CD4-positive, alpha-beta T cell treated with Interleukin-4 for 1 hour (primary cell): Measurements from ENCODE around the gene CYSTM1.
"Not testable (repeated sequence)": the region's sequence is repeated elsewhere in the genome, so short reads cannot be mapped to it uniquely, and the experiment has no call there.

Source experiments
- DNase-seq, 2 donors: peaks; one replicate each; pipeline ENCODE4 v3.0.0-alpha.2; 2020 to 2022

CYSTM1 gene

DNA sequence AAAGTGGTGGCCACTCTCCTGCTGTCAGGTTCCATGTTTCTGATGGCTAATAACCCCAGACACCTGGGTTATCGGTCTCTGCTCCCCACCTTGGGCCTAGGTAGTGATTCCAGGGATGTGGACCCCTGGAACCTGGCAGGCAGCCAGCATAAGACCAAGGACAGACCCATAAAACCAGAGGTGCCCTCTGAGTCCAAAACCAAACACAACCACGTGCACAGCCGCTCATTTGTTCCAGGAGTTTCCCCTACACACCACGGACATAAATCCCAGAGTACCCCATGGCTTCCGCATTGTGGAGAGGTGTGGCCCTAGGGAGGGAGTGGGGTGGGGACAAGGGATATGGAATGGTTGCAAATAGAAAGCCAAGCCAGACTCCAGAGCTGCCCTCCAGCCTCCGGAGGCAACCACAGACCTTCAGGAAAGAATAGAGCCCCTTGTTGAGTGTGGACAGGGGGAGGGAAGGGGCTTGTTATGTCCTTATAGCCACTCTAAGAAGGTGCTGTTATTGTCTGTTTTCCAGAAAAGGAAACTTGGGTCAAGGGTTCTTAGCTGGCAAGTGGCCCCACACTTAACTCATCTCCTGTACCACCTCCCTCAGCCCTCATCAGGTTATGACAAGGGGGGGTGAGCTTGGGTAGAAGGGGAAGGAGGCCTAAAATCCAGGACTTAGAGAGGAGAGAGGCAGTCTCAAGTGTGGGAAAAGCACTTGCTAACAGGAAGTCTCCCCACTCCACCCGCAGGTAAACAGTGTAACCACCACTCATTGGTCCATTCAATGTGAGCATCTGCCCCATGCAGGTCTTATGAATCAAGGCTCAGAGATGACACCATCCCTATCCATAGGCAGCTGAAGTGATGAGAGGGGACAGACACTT, 23.6 kb upstream of the CYSTM1 start:
- no peak for DNase-seq

DNA sequence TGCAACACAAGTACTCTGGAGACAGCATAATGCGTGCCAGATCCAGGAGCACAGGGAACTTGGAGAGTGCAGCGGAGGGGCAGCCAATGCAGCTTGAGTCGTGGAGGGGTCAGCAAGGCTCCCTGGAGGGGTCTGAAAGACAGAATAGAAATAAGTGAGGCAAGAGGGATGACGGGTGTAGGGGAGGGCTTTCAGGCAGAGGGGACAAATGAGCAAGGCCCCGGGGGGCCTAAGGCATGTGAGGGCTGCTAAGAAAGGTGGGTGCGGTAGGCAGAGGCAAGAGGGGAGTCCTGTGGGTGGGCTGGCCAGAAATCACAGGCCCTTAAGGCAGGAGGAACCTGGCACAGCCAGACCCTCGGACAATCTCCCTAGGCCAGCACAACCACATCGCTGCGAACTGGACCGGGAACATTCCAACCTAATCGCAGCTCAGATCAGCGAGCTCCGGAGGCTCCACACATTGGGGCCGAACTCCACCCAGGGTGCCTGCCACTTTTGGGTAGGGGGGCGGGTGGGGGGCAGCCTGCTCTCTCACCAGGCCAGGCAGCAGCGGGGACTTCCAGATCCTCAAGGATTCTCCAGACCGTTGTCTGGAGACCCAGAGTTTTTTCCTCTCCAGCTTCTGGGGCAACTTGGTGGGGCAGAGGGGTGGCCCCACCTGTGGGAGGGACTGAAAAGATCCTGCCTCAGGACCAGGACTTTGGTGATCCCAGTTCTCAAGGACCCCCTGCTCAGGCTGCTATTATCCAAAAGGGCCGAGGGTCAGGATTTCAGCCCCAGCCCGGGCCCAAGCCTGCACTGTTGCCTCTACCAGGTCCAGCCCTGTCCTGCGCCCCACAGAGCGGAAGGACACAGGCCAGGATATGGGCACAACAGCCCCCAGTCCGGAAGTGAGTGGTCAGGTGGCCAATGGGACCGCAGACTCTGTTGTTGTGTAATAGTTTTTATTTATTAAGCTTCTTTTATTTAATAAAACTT, 22.7 kb upstream of the CYSTM1 start:
- DNase-seq = no peak

DNA sequence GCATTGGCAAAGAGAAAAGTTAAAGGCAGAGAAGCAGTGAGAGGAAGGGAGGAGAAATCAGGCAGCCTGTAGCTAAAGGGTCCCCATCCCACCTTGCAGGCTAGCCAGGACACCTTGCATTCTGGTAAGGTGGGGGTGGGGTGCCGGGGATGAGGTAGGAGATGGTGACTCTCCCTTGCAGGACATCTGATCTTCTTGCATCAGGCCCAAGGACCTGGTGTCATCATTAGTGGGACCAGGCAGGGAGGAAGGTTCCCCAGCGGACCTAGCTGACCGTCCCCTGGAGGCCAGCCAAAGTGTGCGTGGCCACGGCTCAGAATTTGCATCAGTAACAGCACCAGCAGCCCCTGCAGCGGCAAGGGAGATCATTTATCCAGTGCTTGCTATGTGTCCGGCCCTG, 21.7 kb upstream of the CYSTM1 start:
- no peak for DNase-seq

DNA sequence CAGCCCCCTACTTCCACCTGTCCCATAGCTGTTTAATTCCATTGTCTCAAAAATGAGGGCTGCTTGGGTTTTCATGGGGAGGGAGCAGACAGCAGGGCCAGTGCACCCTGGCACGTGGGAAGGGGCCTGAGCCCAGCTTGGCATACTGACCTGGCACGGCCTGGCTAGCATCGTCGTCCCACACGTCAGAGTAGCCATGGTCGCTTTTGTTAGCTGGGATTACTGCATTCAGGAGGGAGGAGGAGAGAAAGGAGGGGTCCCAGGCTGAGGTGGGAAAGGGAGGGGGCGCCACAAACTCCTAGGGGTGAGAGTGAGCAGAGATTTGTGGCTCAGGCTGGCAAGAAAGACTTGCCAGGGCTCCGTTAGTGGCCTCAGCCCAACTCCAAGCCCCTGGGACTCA, 21.1 kb upstream of the CYSTM1 start:
- DNase-seq = no peak

DNA sequence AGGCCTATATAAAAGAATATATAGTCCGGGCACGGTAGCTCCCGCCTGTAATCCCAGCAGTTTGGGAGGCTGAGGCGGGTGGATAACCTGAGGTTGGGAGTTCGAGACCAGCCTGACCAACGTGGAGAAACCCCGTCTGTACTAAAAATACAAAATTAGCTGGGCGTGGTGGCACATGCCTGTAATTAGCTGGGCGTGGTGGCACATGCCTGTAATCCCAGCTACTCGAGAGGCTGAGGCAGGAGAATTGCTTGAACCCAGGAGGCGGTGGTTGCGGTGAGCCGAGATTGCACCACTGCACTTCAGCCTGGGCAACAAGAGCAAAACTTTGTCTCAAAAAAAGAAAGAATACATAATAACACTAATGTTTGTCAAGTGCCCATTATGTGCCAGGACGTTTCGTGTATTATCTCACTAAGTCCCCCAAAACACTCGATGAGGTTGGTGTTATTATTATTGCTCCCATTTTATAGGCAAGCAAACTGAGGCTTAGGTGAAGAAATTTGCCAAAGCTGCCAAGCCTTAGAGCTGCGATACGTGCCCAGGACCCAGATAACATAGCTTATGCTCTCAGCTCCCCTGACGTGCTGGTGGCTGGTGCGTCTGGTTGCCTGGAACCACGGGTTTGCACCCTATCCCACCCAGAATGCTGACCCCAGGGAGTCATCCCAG, 20.1 kb upstream of the CYSTM1 start:
- not testable (repeated sequence) for DNase-seq

DNA sequence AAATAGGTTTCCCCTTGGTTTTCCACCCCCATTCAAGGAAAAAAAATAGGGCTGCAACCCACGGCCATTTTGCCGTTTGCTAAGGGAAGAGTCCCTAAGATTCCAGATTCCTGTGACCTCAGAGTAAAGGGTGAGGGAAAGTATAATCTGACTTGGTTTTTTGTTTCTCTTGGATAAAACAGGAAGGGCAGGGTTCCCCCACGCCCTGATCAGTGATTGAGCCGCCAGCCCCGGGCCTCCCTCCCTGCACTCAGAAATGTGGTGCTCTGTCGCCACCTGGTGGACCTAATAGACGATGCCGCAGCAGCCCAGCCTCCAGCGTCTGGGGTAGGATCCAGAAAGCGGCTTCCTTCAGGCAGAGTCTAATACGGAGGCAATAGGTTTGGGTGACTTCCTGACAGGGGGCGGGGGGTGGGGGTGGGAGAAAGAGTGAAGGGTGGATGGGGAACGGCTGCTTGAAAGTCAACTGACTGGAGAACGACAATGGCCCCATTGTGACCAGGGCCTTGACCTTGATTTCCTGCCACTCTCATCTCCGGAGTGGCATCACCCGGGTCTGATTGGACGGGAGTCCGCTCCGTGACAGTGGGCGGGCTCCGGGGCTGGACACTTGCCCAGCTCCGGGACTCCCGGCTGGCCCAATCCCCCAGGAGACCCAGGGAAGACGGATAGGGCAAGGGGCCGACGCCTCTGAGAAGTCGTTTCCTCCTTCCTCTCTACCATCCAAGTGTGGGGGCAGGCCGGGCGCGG, 17.8 kb upstream of the CYSTM1 start:
- peak; percentile 86 for DNase-seq

DNA sequence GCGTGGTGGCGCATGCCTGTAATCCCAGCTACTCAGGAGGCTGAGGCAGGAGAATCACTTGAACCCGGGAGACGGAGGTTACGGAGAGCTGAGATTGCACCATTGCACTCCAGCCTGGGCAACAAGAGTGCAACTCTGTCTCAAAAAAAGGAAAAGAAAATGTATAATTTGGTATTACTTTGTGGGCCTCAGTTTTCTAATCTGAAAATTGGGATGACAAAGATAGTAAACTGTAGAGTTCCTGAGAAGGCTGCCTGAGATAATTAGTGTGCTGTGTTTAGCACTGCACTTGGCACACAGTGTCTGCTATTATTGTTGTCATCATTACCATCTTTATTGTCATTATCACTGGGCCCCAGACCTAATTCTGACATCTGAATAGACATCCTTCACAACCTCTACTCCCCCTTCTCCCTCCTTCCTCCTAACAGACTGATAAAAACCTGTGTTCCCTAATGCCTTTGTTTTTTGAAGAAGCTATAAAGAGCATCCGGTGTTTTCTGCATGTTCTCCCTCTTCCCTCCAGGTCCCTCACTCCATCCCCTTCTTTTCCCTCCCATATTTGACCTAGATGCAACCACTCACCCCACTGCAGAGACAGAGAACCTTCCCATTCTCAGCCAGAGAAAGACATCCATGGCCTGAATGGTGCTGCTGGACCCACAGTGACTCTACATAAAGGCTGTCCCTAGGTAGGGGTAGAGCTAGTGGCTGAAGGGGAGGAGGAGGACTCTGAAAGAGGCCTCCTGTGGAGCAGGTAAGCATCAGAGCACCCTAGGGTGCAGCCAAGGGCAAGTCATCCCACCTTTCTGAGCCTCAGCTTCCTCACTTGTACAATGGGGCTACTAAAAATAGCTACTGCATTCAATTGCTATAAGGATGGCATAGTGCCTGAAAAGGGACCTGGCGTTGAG, 15.7 kb upstream of the CYSTM1 start:
- DNase-seq = no peak

DNA sequence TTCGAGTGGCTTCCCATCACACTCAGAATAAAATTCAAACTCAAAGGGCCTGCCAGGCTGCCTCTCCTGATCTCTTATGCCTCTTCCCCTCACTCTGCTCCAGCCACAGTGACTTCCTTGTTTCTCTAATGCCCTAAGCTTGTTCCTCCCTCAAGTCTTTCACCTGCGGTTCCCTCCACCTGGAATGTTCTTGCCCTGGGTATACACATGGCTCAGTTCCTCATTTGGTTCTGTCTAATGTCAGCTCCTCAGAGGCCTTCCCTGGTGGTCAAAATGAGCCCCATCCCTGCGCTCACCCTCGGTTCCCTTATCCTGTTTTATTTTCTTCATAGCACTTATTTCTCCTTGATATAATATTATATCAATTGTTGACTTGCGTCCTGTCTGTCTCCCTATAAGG, 12.7 kb upstream of the CYSTM1 start:
- no peak for DNase-seq

DNA sequence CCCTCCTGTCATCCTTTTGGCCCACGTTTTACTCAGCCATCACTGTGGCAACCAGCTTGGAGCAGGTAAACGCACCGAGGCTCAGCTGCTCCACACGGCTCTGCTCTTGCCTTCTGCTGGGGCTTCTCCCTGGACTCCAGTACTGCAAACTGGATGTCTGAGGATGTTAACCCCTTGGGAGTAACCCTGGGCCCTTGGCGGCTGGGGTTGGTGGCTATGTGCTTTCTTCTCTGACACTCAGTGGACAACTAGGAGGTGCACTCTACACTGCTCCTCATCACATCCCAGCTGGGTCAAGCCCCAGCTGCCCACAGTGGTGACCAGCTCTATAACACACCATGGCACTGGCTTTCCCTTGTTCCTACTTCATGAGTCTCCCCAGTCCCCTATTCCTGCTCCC, 12.2 kb upstream of the CYSTM1 start:
- DNase-seq = no peak

DNA sequence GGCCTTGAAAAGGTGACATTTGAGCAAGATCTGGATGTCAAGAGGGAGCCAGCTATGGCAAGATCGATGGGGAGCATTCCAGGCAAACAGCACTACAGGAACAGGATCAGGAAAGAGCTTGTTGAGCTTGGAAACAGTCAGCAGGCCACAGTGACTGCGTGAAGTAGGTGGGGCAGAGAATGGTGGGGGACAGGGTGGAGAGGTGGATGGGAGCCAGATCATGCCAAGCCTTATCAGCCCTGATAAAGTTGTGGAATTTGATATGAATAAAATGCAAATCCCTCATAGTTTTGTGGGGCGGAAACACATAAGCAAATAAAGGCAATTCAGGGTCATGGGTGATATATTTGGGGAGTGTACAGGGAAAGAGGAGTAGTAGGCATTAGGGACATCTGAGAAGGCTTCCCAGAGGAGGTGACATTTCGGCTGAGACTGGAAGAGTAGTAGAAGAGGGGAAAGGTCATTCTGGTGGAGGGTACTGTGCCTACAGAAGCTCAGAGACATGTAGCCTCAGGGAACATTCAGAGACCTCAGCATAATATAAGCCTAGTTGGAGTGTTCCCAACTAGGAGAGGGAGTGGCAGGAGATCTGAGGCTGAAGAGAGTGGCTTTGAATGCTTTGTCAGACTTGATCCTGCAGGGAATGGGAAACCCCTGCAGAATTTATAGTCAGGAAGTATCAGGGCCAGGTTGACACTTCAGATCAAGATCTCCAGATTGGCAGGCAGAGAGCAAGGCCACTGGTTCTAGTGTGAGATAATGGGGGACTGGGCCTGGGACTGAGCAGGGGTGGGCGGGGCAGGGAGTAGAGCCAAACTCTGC, 9.7 kb upstream of the CYSTM1 start:
- no peak for DNase-seq

DNA sequence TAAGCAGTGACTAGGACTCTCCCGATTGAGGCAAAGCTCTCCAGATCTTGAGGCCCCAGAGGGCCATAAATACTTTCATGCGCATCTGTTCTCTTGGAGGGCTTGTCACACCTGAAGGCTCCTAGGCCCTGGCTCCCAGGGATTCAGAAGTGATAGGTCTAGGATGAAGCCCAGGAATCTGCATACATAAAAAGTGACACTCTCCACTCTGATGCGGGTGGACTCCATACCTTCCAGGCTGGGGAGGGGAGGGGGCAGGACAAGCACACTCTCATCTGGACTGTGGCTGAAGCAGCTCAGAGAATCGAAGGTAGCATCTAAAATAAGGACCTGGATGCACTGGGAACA, 9.1 kb upstream of the CYSTM1 start:
- DNase-seq = no peak

DNA sequence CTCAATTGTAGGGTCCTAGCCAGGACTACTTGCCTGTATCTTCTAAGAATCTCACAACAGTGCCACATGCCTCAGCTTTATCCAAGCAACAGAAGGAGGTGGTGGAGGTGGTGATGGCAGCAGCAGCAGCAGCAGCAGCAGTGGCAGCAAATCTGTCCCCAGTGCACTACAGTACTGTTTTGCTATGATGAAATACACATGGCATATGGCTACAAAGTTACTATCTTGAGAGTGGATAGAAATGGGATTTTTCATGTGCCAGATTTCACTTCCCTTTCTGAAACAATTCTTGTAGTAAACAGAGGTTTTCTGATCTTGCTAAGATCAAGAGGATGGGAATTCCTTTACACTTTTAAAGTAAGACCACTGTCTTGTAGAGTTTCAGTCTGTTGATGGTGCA, 8.1 kb upstream of the CYSTM1 start:
- no peak for DNase-seq

DNA sequence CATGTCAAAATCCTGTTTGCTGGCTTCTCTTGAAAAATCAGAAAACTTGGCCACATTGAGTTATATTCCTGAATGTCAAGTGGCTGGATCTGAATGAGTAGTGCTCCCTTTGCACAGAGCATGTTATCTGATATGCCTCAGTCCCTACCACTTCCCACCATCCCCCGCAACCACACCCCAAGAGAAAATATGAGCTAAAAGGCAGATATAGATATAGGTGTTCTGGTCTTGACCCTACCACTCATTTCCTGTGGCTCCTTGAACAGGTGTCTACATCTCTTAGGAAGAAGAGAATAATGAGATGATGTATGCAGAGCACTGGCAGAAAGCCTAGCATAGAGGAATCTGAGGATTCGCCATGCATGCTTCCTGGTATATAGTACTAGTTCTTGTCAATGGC, 6.6 kb upstream of the CYSTM1 start:
- DNase-seq = no peak

DNA sequence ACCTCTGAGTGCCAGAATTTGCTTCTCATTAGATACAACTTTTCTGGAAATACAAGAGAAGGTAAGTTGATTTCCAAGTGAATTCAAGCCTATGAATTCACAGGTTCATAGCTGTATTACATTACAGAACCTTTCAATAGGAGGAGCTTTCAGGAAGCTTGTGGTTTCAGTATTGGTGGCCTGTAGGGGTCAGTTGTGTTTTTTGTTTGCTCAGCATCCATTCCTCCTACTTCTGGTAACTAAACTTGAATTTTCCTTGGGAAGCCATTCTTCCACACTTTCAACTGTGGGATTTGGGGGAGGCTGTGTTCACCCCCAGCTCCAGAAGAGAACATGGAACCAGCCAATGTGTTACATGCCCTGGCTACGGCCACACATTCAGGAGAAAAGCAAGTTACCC, 5.6 kb upstream of the CYSTM1 start:
- no peak for DNase-seq

DNA sequence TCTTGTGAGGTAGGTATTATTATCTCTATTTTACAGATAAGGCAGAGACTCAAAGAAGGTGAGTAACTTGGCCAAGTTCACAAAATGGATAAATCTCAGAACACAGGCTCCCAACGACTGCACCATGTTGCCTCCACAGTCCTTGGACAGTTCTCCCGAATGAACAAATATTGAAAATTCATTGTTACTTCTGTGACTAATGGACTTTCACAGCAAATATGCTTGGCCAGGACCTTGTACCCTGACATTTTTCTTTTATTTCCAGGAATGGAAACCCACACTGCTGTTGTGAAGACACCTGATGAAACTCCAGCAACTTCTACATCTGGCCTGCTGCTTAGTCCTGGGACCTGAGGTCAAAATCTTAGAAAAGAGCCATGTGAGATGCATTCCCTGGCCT, 2.5 kb upstream of the CYSTM1 start:
- no peak for DNase-seq

DNA sequence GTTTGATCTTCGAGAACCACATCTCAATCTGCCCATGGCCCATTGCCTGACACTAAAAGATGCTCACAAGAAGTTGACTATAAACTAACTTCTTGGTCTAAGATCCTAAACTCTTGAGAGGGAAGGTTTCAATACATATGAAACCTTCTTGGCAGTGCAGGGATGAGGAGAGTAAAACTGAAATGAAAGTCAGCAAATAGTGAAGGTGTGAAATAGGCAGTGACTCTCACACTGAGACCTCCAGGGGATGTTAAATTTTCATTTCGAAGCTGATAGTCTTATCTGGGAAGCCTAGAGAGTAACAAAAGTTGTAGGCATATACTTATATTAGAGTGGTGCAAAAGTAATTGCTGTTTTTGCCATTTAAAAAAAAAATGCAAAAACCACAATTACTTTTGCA, 974 bp upstream of the CYSTM1 start:
- DNase-seq = no peak

DNA sequence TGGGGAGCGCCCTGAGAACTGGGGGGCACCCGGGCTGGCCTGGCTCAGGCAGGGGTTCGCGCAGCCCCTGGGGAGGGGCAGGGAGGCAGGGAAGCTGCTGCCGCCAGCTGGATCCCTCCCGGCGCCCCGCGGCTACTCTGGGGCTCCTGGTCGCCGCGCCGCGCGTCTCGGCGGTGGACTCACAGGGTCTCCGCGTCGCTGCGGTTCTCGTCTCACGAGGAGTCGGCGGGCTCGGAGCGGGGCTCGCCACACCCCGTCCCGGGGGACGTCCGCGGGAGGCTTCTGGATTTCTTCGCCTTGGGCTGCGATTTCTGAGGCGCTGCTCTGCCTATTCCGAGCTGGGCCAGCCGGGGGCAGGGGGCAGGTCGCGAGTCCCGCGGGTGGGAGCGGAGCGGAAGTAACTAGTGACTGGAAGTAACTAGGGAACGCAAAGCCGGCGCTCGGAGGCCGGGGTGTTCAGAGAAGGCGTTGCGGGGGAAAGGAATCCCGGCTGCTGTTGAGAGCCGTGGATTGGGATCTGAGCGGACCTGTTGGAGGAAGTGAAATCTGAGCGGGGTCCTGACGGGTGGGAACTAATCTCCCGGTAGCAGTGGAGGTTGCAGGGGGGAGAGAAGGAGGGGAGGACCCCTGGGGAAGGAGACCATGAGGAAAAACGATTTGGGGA, 511 bp downstream of the CYSTM1 start:
- DNase-seq = peak; percentile 66 to 72

DNA sequence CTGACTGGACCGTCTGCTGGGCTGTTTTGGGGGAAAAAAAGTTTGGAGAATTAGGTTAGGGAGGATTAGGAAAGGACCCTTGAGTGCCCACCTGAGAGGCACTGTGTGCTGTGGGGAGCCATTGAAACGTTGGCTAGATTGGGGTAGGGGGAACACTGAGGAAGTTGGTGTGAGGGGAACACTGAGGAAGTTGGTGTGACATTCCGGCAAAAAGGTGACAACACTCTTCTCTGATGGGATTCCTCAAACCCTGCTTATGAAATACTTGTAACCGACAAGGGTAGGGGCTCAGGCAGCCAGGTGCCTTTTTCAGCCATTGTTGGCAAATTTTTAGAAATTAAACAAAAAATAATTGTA, 1.0 kb downstream of the CYSTM1 start:
- no peak for DNase-seq

DNA sequence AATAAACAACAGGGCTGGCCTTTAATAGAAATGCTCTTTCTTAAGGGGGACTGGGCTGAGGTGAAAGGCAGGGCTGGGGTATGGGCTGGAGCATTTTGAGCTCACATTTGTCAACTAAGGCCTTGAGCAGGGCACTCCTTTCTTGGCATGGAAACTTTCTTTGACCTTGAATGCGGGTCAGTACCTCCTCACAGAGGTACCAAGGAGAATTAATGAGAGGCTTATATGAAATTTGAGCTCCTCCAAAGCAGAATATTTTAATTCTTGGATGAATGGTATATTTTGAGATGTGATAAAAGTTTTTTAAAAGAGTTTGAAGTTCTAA, 3.1 kb downstream of the CYSTM1 start:
- DNase-seq = no peak

DNA sequence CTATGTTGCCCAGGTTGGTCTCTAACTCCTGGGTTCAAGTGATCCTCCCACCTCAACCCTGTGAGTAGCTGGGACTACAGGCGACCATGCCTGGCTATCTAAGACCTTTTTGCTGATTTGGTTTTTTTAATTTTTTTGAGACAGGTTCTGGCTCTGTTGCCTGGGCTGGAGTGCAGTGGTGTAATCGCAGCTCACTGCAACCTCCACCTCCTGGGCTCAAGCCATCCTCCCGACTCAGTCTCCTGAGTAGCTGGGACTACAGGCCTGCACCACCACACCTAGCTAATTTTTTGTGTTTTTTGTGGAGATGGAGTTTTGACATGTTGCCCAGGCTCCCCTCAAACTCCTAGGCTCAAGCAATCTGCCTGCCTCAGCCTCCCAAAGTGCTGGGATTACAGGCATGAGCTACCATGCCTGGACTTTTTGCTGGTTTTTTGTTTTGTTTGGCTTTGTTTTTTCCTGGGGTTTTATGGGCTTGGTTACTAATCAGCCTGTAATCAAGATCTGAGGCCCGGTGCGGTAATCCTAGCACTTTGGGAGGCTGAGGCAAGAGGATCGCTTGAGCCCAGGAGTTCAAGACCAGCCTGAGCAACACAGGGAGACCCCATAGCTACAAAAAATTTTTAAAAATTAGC, 3.6 kb downstream of the CYSTM1 start:
- DNase-seq = no peak
